ENCODE results near the gene NTN5. TPM values are rescaled to one million over a fixed set of nuclear protein-coding genes. Genes with fewer than 3 reads are reported as not detected.

The NTN5 gene
- total RNA-seq, 1 experiment from 2014 or later: 0.55 TPM

- H3K9me3 Mint-ChIP-seq: peaks cover 5 to 6% of the 10 kb centered on the region in 2 experiments; a peak in 3 of 5 replicates
- H3K4me1 ChIP-seq (ENCODE audit: insufficient read depth, low read length): no peaks in the 10 kb centered on the region
- no peaks in the 10 kb centered on the region for H3K23me2 ChIP-seq (ENCODE audit: insufficient read length, low read depth, low read length, poor library complexity, severe bottlenecking)
- no peak overlapping the region for H3K9ac ChIP-seq (ENCODE audit: extremely low read depth, insufficient read length, low read length)
- H2BK20ac ChIP-seq (ENCODE audit: low read depth, low read length, poor library complexity, severe bottlenecking): no peak overlapping the region
- H2AFZ ChIP-seq (ENCODE audit: low read length): no peak overlapping the region
- H4K91ac ChIP-seq (ENCODE audit: insufficient read length, low read depth, low read length): no peak overlapping the region
- peaks cover 13% of the 10 kb centered on the region for H3K27me3 Mint-ChIP-seq (ENCODE audit: low read depth)
- no peak overlapping the region for H2BK12ac ChIP-seq (ENCODE audit: insufficient read length, low read depth, low read length)
- H3K79me1 ChIP-seq (ENCODE audit: insufficient read depth, low read depth, low read length, poor library complexity, severe bottlenecking): no peaks in the 10 kb centered on the region
- no peaks in the 10 kb centered on the region for H3K9me3 ChIP-seq (ENCODE audit: control insufficient read depth, low read depth, low read length)
- WGBS (ENCODE audit: extremely low coverage, insufficient read length, low lambda C conversion rate): no CpG with 5 or more reads among the region's 50 CpGs
- no peak overlapping the region for H2BK15ac ChIP-seq (ENCODE audit: low read depth, low read length)
- H2BK5ac ChIP-seq (ENCODE audit: insufficient read length, low read length): no peak overlapping the region
- H3K4me2 ChIP-seq (ENCODE audit: insufficient read depth, insufficient read length, low read length): no peak overlapping the region
- H3K56ac ChIP-seq (ENCODE audit: insufficient read length, low read depth, low read length): no peak overlapping the region
- TF ChIP-seq, protein P1, sequence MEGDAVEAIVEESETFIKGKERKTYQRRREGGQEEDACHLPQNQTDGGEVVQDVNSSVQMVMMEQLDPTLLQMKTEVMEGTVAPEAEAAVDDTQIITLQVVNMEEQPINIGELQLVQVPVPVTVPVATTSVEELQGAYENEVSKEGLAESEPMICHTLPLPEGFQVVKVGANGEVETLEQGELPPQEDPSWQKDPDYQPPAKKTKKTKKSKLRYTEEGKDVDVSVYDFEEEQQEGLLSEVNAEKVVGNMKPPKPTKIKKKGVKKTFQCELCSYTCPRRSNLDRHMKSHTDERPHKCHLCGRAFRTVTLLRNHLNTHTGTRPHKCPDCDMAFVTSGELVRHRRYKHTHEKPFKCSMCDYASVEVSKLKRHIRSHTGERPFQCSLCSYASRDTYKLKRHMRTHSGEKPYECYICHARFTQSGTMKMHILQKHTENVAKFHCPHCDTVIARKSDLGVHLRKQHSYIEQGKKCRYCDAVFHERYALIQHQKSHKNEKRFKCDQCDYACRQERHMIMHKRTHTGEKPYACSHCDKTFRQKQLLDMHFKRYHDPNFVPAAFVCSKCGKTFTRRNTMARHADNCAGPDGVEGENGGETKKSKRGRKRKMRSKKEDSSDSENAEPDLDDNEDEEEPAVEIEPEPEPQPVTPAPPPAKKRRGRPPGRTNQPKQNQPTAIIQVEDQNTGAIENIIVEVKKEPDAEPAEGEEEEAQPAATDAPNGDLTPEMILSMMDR (conservative IDR thresholded peaks at IDR 0.05): no peak
- no peaks in the 10 kb centered on the region for H3K79me2 ChIP-seq (ENCODE audit: insufficient read depth, low read length)
- H2AK5ac ChIP-seq (ENCODE audit: insufficient read length, low read length): no peak overlapping the region
- H3T11ph ChIP-seq (ENCODE audit: low read length): no peak overlapping the region
- H3K14ac ChIP-seq (ENCODE audit: insufficient read depth, low read length): no peak overlapping the region
- H3K36me3 Mint-ChIP-seq (ENCODE audit: insufficient read depth in 1 of 3, low read depth in 3 of 3): peaks cover 0 to 6% (median 5%) of the 10 kb centered on the region in 3 experiments; a peak in 2 of 7 replicates
- H4K20me1 ChIP-seq (ENCODE audit: control insufficient read depth, insufficient read depth, insufficient read length): no peaks in the 10 kb centered on the region
- H3K18ac ChIP-seq (ENCODE audit: insufficient read length, low read depth, low read length): no peak overlapping the region
- H3K27me3 ChIP-seq (ENCODE audit: insufficient read depth, low read length): no peaks in the 10 kb centered on the region
- H4K8ac ChIP-seq (replicated peaks; ENCODE audit: insufficient read length, low read depth, low read length): no peak overlapping the region
- no peak overlapping the region; a peak in 1 of 7 replicates for H3K27ac Mint-ChIP-seq
- no peak for DNase-seq
- H3K4ac ChIP-seq (ENCODE audit: low read depth, low read length): no peak overlapping the region
- H3K23ac ChIP-seq (ENCODE audit: insufficient read length, low read depth, low read length): no peak overlapping the region
- H3K4me3 Mint-ChIP-seq: no peak overlapping the region
- H3K4me1 Mint-ChIP-seq: peaks cover 4 to 11% of the 10 kb centered on the region in 2 experiments
- no peak overlapping the region for H2BK120ac ChIP-seq (ENCODE audit: low read depth, low read length, poor library complexity, severe bottlenecking)
- H3K27ac ChIP-seq (ENCODE audit: insufficient read length, low read depth, low read length): no peak overlapping the region
- H4K5ac ChIP-seq (ENCODE audit: insufficient read length, low read depth, low read length): no peak overlapping the region
These were observed 11.1 kb downstream of the NTN5 start for GRCh38 chr19:48661711-48662090.
